Measurements from ENCODE around the gene GPR107.

- no peak for TF ChIP-seq CTCF (IDR thresholded peaks at IDR 0.05)
- TF ChIP-seq ESRRA (CRISPR knock-in tag; IDR thresholded peaks at IDR 0.05; ENCODE audit: borderline replicate concordance), result no peak
- TF ChIP-seq MAX (CRISPR knock-in tag; IDR thresholded peaks at IDR 0.05), result no peak
- no peak for TF ChIP-seq RELA (CRISPR knock-in tag; IDR thresholded peaks at IDR 0.05; ENCODE audit: borderline replicate concordance)
- TF ChIP-seq NR3C1 (CRISPR knock-in tag; conservative IDR thresholded peaks at IDR 0.05; ENCODE audit: low read depth), result no peak
- TF ChIP-seq E2F5 (CRISPR knock-in tag; IDR thresholded peaks at IDR 0.05), result no peak
- TF ChIP-seq E2F4 (CRISPR knock-in tag; IDR thresholded peaks at IDR 0.05; ENCODE audit: borderline replicate concordance, low read depth), result no peak
- TF ChIP-seq PREB (CRISPR knock-in tag; IDR thresholded peaks at IDR 0.05; ENCODE audit: borderline replicate concordance), result no peak
- no peak for TF ChIP-seq SMAD4 (CRISPR knock-in tag; IDR thresholded peaks at IDR 0.05)
These were observed 73.2 kb downstream of the GPR107 start for GRCh38 chr9:130126721-130127433.

Data from WTC11 (cell line).